Astrocyte (in vitro differentiated cells and primary cell): ENCODE data around the gene CAMKMT. TPM values are rescaled to one million over a fixed set of nuclear protein-coding genes. Genes with fewer than 3 reads are reported as not detected.

Source experiments
- DNase-seq: peaks from one replicate; pipeline ENCODE4 v3.0.0-alpha.2; 2010; ENCODE audit warnings: low read depth
- FAIRE-seq: peaks from 2 replicates; lab custom pipeline; 2011; peaks lifted over from hg19 to GRCh38; lab: Jason Lieb, UNC
- H2AFZ ChIP-seq: 2 replicates; pipeline ENCODE4 v1.6.0; 2012; ENCODE audit warnings: low read depth, low read length, inconsistent platforms
- H3K27ac ChIP-seq: 2 replicates; pipeline ENCODE4 v1.5.1; 2011; ENCODE audit warnings: low read depth, low read length, inconsistent platforms
- H3K27me3 ChIP-seq: 2 replicates; pipeline ENCODE4 v1.6.0; 2011; ENCODE audit warnings: low read length, inconsistent platforms; ENCODE audit not compliant: insufficient read depth
- H3K36me3 ChIP-seq: 2 replicates; pipeline ENCODE4 v1.5.1; 2011; ENCODE audit warnings: low read length, inconsistent platforms; ENCODE audit not compliant: insufficient read depth
- H3K4me1 ChIP-seq: 2 replicates; pipeline ENCODE4 v1.5.1; 2011; ENCODE audit warnings: low read length, inconsistent platforms; ENCODE audit not compliant: insufficient read depth
- H3K4me2 ChIP-seq: 2 replicates; pipeline ENCODE4 v1.6.0; 2012; ENCODE audit warnings: low read length, inconsistent platforms
- H3K4me3 ChIP-seq: 2 replicates; pipeline ENCODE4 v1.5.1; 2011; ENCODE audit warnings: low read depth, mild to moderate bottlenecking, low read length, inconsistent platforms; ENCODE audit not compliant: insufficient read depth
- H3K79me2 ChIP-seq: 2 replicates; pipeline ENCODE4 v1.6.0; 2012; ENCODE audit warnings: mild to moderate bottlenecking, low read length, inconsistent platforms; ENCODE audit not compliant: insufficient read depth
- H3K9ac ChIP-seq: 2 replicates; pipeline ENCODE4 v1.6.0; 2012; ENCODE audit warnings: mild to moderate bottlenecking, low read length, inconsistent platforms
- H3K9me3 ChIP-seq: 2 replicates; pipeline ENCODE4 v1.5.1; 2012; ENCODE audit warnings: low read depth, mild to moderate bottlenecking, low read length, inconsistent platforms; ENCODE audit not compliant: insufficient read depth
- H4K20me1 ChIP-seq: 2 replicates; pipeline ENCODE4 v1.6.0; 2012; ENCODE audit warnings: low read length, inconsistent platforms; ENCODE audit not compliant: insufficient read depth
- H3K27ac Mint-ChIP-seq: one replicate; pipeline ENCODE4 v1.8.0; 2021; ENCODE audit warnings: mild to moderate bottlenecking, mixed read lengths; ENCODE audit not compliant: unreplicated experiment
- H3K27me3 Mint-ChIP-seq: one replicate; pipeline ENCODE4 v1.8.0; 2021; ENCODE audit warnings: low read depth, mixed read lengths; ENCODE audit not compliant: unreplicated experiment
- H3K36me3 Mint-ChIP-seq: one replicate; pipeline ENCODE4 v1.8.0; 2021; ENCODE audit warnings: low read depth, mixed read lengths; ENCODE audit not compliant: unreplicated experiment
- H3K4me1 Mint-ChIP-seq: one replicate; pipeline ENCODE4 v1.8.0; 2021; ENCODE audit warnings: low read depth, mixed read lengths; ENCODE audit not compliant: unreplicated experiment
- H3K4me3 Mint-ChIP-seq: one replicate; pipeline ENCODE4 v1.8.0; 2021; ENCODE audit warnings: mild to moderate bottlenecking, moderate library complexity, mixed read lengths; ENCODE audit not compliant: unreplicated experiment
- H3K9me3 Mint-ChIP-seq: one replicate; pipeline ENCODE4 v1.8.0; 2021; ENCODE audit warnings: mild to moderate bottlenecking, mixed read lengths; ENCODE audit not compliant: unreplicated experiment
- EZH2 ChIP-seq: IDR thresholded peaks from 2 replicates; pipeline ENCODE4 v1.6.1; 2012; ENCODE audit warnings: mild to moderate bottlenecking, low read length, inconsistent platforms; ENCODE audit not compliant: insufficient read depth
- total RNA-seq: library from RNA; stranded (reverse); gene quantifications from 2 replicates; pipeline ENCODE4 v1.2.1, GENCODE V29; 2021
- TF ChIP-seq, protein P1 (sequence below): IDR thresholded peaks from 2 replicates; pipeline ENCODE4 v1.5.1; 2011; ENCODE audit warnings: low read depth, mild to moderate bottlenecking, inconsistent platforms, low read length, moderate library complexity; ENCODE audit not compliant: insufficient read depth

Gene CAMKMT
- total RNA-seq, 1 donor from 2014 or later, result 9.3 TPM

- Histone ChIP-seq H3K4me1 (peaks cover 12% of the 10 kb centered on the region), H3K9me3 (no peaks in the 10 kb centered on the region), H3K4me2 (peak overlapping the region; percentile 93), H2AFZ (peak overlapping the region; percentile 93), H3K79me2 (peaks cover 25% of the 10 kb centered on the region), H3K27ac (peak overlapping the region; percentile 100), H3K9ac (peak overlapping the region; percentile 90), H4K20me1 (peaks cover 17% of the 10 kb centered on the region), H3K36me3 (no peaks in the 10 kb centered on the region), H3K27me3 (no peaks in the 10 kb centered on the region), H3K4me3 (peak overlapping the region; percentile 89)
- FAIRE-seq (no peak), DNase-seq (peak; percentile 41)
- Mint-ChIP-seq H3K4me3 (peak overlapping the region; percentile 95), H3K36me3 (no peaks in the 10 kb centered on the region), H3K27me3 (no peaks in the 10 kb centered on the region), H3K9me3 (no peaks in the 10 kb centered on the region), H3K27ac (peak overlapping the region; percentile 93), H3K4me1 (peaks cover 15% of the 10 kb centered on the region)
- TF ChIP-seq, protein P1, sequence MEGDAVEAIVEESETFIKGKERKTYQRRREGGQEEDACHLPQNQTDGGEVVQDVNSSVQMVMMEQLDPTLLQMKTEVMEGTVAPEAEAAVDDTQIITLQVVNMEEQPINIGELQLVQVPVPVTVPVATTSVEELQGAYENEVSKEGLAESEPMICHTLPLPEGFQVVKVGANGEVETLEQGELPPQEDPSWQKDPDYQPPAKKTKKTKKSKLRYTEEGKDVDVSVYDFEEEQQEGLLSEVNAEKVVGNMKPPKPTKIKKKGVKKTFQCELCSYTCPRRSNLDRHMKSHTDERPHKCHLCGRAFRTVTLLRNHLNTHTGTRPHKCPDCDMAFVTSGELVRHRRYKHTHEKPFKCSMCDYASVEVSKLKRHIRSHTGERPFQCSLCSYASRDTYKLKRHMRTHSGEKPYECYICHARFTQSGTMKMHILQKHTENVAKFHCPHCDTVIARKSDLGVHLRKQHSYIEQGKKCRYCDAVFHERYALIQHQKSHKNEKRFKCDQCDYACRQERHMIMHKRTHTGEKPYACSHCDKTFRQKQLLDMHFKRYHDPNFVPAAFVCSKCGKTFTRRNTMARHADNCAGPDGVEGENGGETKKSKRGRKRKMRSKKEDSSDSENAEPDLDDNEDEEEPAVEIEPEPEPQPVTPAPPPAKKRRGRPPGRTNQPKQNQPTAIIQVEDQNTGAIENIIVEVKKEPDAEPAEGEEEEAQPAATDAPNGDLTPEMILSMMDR, result no peak
- TF ChIP-seq EZH2, result no peak
These were observed 664 bp downstream of the CAMKMT start for GRCh38 chr2:44362207-44363015.

- H3K79me2 ChIP-seq, result peaks cover 22% of the 10 kb centered on the region
- no peaks in the 10 kb centered on the region for H3K27me3 ChIP-seq
- H3K9me3 ChIP-seq, result no peaks in the 10 kb centered on the region
- Mint-ChIP-seq H3K27ac (no peak overlapping the region), H3K9me3 (no peaks in the 10 kb centered on the region), H3K27me3 (no peaks in the 10 kb centered on the region), H3K4me3 (no peak overlapping the region), H3K4me1 (peaks cover 7% of the 10 kb centered on the region), H3K36me3 (no peaks in the 10 kb centered on the region)
- H3K36me3 ChIP-seq, result no peaks in the 10 kb centered on the region
- no peak overlapping the region for H3K27ac ChIP-seq
- no peak overlapping the region for H2AFZ ChIP-seq
- TF ChIP-seq, protein P1, result no peak
- no peak for TF ChIP-seq EZH2
- H3K4me1 ChIP-seq, result peaks cover 6% of the 10 kb centered on the region
- no peak overlapping the region for H3K9ac ChIP-seq
- H3K4me2 ChIP-seq, result no peak overlapping the region
- DNase-seq, result no peak
- H3K4me3 ChIP-seq, result no peak overlapping the region
- no peak for FAIRE-seq
- H4K20me1 ChIP-seq, result peaks cover 4% of the 10 kb centered on the region
These were observed 2.9 kb downstream of the CAMKMT start for GRCh38 chr2:44364604-44365003.

- Histone ChIP-seq H2AFZ (no peak overlapping the region), H3K4me2 (no peak overlapping the region), H3K36me3 (no peaks in the 10 kb centered on the region), H3K27me3 (no peaks in the 10 kb centered on the region), H3K79me2 (peaks cover 4% of the 10 kb centered on the region), H3K9me3 (no peaks in the 10 kb centered on the region), H3K4me1 (no peaks in the 10 kb centered on the region), H3K27ac (no peak overlapping the region), H3K9ac (no peak overlapping the region), H3K4me3 (no peak overlapping the region), H4K20me1 (no peaks in the 10 kb centered on the region)
- H3K4me3 Mint-ChIP-seq, result no peak overlapping the region
- DNase-seq, result no peak
- TF ChIP-seq, protein P1, result no peak
- TF ChIP-seq EZH2, result no peak
- H3K27ac Mint-ChIP-seq, result no peak overlapping the region
- H3K9me3 Mint-ChIP-seq, result no peaks in the 10 kb centered on the region
- H3K27me3 Mint-ChIP-seq, result no peaks in the 10 kb centered on the region
- no peak for FAIRE-seq
- H3K4me1 Mint-ChIP-seq, result peaks cover 2% of the 10 kb centered on the region
- no peaks in the 10 kb centered on the region for H3K36me3 Mint-ChIP-seq
These were observed 5.8 kb downstream of the CAMKMT start for GRCh38 chr2:44367591-44367990.
